ENCODE results near the gene FZD1. TPM values are rescaled to one million over a fixed set of nuclear protein-coding genes. Genes with fewer than 3 reads are reported as not detected.

FZD1 gene
- total RNA-seq, 4 donors from 2014 or later, result 8.6 to 14.5 (median 10.4) TPM

GRCh38 chr7:91240376-91240941, 23.8 kb upstream of the FZD1 start:
- Histone ChIP-seq H3K36me3 (no peaks in the 10 kb centered on the region), H3K4me1 (peaks cover 0 to 33% (median 9%) of the 10 kb centered on the region in 3 donors), H3K27me3 (no peaks in the 10 kb centered on the region), H3K27ac (peak overlapping the region in 3 of 4 donors; percentile 11 to 61 (median 61)), H3K9me3 (no peaks in the 10 kb centered on the region), H3K4me3 (no peak overlapping the region)
- no peak for DNase-seq
- WGBS, 2 donors, result 12 to 32% methylated on average over 2 of the region's 2 CpGs
- TF ChIP-seq, protein P1, sequence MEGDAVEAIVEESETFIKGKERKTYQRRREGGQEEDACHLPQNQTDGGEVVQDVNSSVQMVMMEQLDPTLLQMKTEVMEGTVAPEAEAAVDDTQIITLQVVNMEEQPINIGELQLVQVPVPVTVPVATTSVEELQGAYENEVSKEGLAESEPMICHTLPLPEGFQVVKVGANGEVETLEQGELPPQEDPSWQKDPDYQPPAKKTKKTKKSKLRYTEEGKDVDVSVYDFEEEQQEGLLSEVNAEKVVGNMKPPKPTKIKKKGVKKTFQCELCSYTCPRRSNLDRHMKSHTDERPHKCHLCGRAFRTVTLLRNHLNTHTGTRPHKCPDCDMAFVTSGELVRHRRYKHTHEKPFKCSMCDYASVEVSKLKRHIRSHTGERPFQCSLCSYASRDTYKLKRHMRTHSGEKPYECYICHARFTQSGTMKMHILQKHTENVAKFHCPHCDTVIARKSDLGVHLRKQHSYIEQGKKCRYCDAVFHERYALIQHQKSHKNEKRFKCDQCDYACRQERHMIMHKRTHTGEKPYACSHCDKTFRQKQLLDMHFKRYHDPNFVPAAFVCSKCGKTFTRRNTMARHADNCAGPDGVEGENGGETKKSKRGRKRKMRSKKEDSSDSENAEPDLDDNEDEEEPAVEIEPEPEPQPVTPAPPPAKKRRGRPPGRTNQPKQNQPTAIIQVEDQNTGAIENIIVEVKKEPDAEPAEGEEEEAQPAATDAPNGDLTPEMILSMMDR (IDR thresholded peaks at IDR 0.05), result no peak
- no peak for TF ChIP-seq POLR2A (IDR thresholded peaks at IDR 0.05)
- intact Hi-C loops (cut with DNase I), result no loop called here

- intact Hi-C loops (cut with DNase I), result no loop called here
- Histone ChIP-seq H3K9me3 (no peaks in the 10 kb centered on the region), H3K36me3 (no peaks in the 10 kb centered on the region), H3K4me3 (no peak overlapping the region), H3K4me1 (peaks cover 0 to 33% (median 9%) of the 10 kb centered on the region in 3 donors), H3K27me3 (no peaks in the 10 kb centered on the region), H3K27ac (no peak overlapping the region)
- DNase-seq, result no peak
- WGBS, 2 donors, result 62 to 73% methylated on average over 7 to 8 of the region's 8 CpGs
- TF ChIP-seq, protein P1 (IDR thresholded peaks at IDR 0.05), result no peak
- no peak for TF ChIP-seq POLR2A (IDR thresholded peaks at IDR 0.05)
Observed at GRCh38 chr7:91242097-91242844, 22.0 kb upstream of the FZD1 start.

DNA sequence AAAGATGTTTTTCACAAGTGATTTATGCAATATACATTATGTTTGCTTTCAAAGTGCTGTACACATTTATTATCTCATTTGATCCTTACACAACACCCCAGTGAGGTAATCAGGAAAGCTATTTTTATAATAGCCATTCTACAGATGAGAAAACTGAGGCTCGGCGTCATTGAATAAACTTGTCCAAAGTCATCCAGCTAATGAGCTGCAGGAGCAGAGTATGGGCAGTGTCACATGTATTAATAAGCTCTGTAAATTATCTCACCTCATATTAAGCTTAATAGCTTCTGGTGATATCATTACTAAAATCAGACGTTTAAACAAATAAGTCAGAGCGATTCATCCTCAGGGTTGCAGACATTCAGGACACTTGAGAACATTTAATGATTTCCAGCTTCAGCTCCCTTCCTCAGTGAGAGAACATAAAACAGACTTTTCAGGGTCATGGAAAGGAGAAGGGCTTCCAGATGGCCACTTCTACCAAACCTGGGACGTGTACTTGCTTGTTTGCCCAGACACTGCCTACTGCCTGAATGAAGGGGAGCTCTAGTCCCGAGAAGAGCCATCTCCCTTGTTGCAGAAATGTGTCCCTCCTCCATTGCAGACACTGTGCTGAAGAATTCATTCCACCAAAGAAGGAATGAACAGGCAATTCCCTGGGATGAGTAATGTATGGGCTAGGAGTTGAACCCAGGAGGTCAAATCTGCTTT, 20.5 kb upstream of the FZD1 start:
- no peak overlapping the region for H3K27ac ChIP-seq
- 69 to 83% methylated on average over 5 to 6 of the region's 6 CpGs for WGBS, 2 donors
- DNase-seq, result no peak
- H3K4me1 ChIP-seq, result peaks cover 0 to 37% (median 10%) of the 10 kb centered on the region in 3 donors
- H3K36me3 ChIP-seq, result no peaks in the 10 kb centered on the region
- TF ChIP-seq, protein P1 (IDR thresholded peaks at IDR 0.05), result no peak
- no peak for TF ChIP-seq POLR2A (IDR thresholded peaks at IDR 0.05)
- no peaks in the 10 kb centered on the region for H3K27me3 ChIP-seq
- no peaks in the 10 kb centered on the region for H3K9me3 ChIP-seq
- no peak overlapping the region for H3K4me3 ChIP-seq
- intact Hi-C loops (cut with DNase I), result no loop called here

- Histone ChIP-seq H3K4me3 (no peak overlapping the region), H3K27ac (no peak overlapping the region), H3K4me1 (peaks cover 3 to 29% (median 6%) of the 10 kb centered on the region in 3 donors), H3K27me3 (no peaks in the 10 kb centered on the region), H3K9me3 (no peaks in the 10 kb centered on the region), H3K36me3 (no peaks in the 10 kb centered on the region)
- intact Hi-C loops (cut with DNase I), result no loop called here
- no peak for DNase-seq
- no peak for TF ChIP-seq POLR2A (IDR thresholded peaks at IDR 0.05)
Observed at GRCh38 chr7:91247500-91247899, 16.7 kb upstream of the FZD1 start.

- TF ChIP-seq, protein P1 (IDR thresholded peaks at IDR 0.05), result no peak
- no peak for TF ChIP-seq POLR2A (IDR thresholded peaks at IDR 0.05)
- 6 to 15% methylated on average over 2 of the region's 2 CpGs for WGBS, 2 donors
- no peaks in the 10 kb centered on the region for H3K27me3 ChIP-seq
- H3K36me3 ChIP-seq, result no peaks in the 10 kb centered on the region
- no peak overlapping the region for H3K4me3 ChIP-seq
- H3K27ac ChIP-seq, result peak overlapping the region in 1 of 4 donors; percentile 57
- H3K4me1 ChIP-seq, result peaks cover 3 to 23% (median 6%) of the 10 kb centered on the region in 3 donors
- no peaks in the 10 kb centered on the region for H3K9me3 ChIP-seq
- intact Hi-C loops (cut with DNase I), result no loop called here
- DNase-seq, result no peak
Observed at GRCh38 chr7:91248996-91249395, 15.2 kb upstream of the FZD1 start.
